ENCODE data around the gene SPON1. TPM values are rescaled to one million over a fixed set of nuclear protein-coding genes. Genes with fewer than 3 reads are reported as not detected.

SPON1 gene
- total RNA-seq, 1 experiment from 2014 or later: not detected

GRCh38 chr11:14184028-14184940 lies 221.8 kb downstream of the SPON1 start:
- ATAC-seq (no peak), DNase-seq (no peak)
- Histone ChIP-seq H3F3A (ENCODE audit: low read length, unreplicated experiment) (no peaks in the 10 kb centered on the region), H3K79me2 (ENCODE audit: low read length) (no peaks in the 10 kb centered on the region), H3K27me3 (ENCODE audit: low read length) (peaks cover 7% of the 10 kb centered on the region; the same call in 1 of the 2 replicates), H4K20me1 (ENCODE audit: low read length) (no peaks in the 10 kb centered on the region), H3K9ac (ENCODE audit: low read length) (no peak overlapping the region), H3K4me3 (ENCODE audit: low read length) (no peak overlapping the region), H3K9me3 (ENCODE audit: low read length) (no peaks in the 10 kb centered on the region), H3K9me2 (replicated peaks; ENCODE audit: low read length) (no peaks in the 10 kb centered on the region), H2AFZ (ENCODE audit: low read length) (no peak overlapping the region), H3K27ac (ENCODE audit: low read length) (no peak overlapping the region), H3K36me3 (ENCODE audit: low read depth, low read length) (no peaks in the 10 kb centered on the region), H3K4me1 (ENCODE audit: insufficient read depth, low read length) (no peaks in the 10 kb centered on the region), H3K4me2 (ENCODE audit: low read length) (no peak overlapping the region)
- intact Hi-C loops (cut with micrococcal nuclease): no loop called here
- ChIA-PET POLR2A (ENCODE audit: unreplicated experiment) (no interaction called here), CTCF (no interaction called here)
- TF ChIP-seq CTCF (conservative IDR thresholded peaks at IDR 0.05; ENCODE audit: low read depth, low read length): no peak
- no TSS peak for BruUV-seq (replicated peaks)

- no peak for ATAC-seq
- Histone ChIP-seq H3K4me2 (ENCODE audit: low read length) (no peak overlapping the region), H4K20me1 (ENCODE audit: low read length) (no peaks in the 10 kb centered on the region), H3K27ac (ENCODE audit: low read length) (no peak overlapping the region), H3F3A (ENCODE audit: low read length, unreplicated experiment) (no peaks in the 10 kb centered on the region), H2AFZ (ENCODE audit: low read length) (no peak overlapping the region), H3K27me3 (ENCODE audit: low read length) (peaks cover 4% of the 10 kb centered on the region; the same call in 1 of the 2 replicates), H3K9me2 (replicated peaks; ENCODE audit: low read length) (no peaks in the 10 kb centered on the region), H3K79me2 (ENCODE audit: low read length) (no peaks in the 10 kb centered on the region), H3K9ac (ENCODE audit: low read length) (no peak overlapping the region), H3K4me3 (ENCODE audit: low read length) (no peak overlapping the region), H3K36me3 (ENCODE audit: low read depth, low read length) (no peaks in the 10 kb centered on the region), H3K4me1 (ENCODE audit: insufficient read depth, low read length) (no peaks in the 10 kb centered on the region), H3K9me3 (ENCODE audit: low read length) (no peaks in the 10 kb centered on the region)
- TF ChIP-seq EZH2phosphoT487 (IDR thresholded peaks at IDR 0.05; ENCODE audit: borderline replicate concordance, low read length) (no peak), EZH2 (IDR thresholded peaks at IDR 0.05; ENCODE audit: low read length, unreplicated experiment) (no peak), CTCF (conservative IDR thresholded peaks at IDR 0.05; ENCODE audit: low read depth, low read length) (no peak)
- CTCF ChIA-PET: no interaction called here
- intact Hi-C loops (cut with micrococcal nuclease): no loop called here
- BruUV-seq (replicated peaks): no TSS peak
- POLR2A ChIA-PET (ENCODE audit: unreplicated experiment): no interaction called here
- no peak for DNase-seq
Measured at GRCh38 chr11:14185461-14185860, 222.9 kb downstream of the SPON1 start.

- Histone ChIP-seq H3F3A (ENCODE audit: low read length, unreplicated experiment) (no peaks in the 10 kb centered on the region), H3K9ac (ENCODE audit: low read length) (no peak overlapping the region), H3K9me2 (replicated peaks; ENCODE audit: low read length) (no peaks in the 10 kb centered on the region), H4K20me1 (ENCODE audit: low read length) (no peaks in the 10 kb centered on the region), H3K4me2 (ENCODE audit: low read length) (no peak overlapping the region), H3K27me3 (ENCODE audit: low read length) (peaks cover 6% of the 10 kb centered on the region; the same call in 1 of the 2 replicates), H3K4me3 (ENCODE audit: low read length) (no peak overlapping the region), H3K79me2 (ENCODE audit: low read length) (no peaks in the 10 kb centered on the region), H3K36me3 (ENCODE audit: low read depth, low read length) (no peaks in the 10 kb centered on the region), H2AFZ (ENCODE audit: low read length) (no peak overlapping the region), H3K9me3 (ENCODE audit: low read length) (no peaks in the 10 kb centered on the region), H3K27ac (ENCODE audit: low read length) (no peak overlapping the region), H3K4me1 (ENCODE audit: insufficient read depth, low read length) (no peaks in the 10 kb centered on the region)
- DNase-seq (no peak), ATAC-seq (no peak)
- CTCF ChIA-PET: no interaction called here
- intact Hi-C loops (cut with micrococcal nuclease): no loop called here
- POLR2A ChIA-PET (ENCODE audit: unreplicated experiment): no interaction called here
- TF ChIP-seq CTCF (conservative IDR thresholded peaks at IDR 0.05; ENCODE audit: low read depth, low read length) (no peak), EZH2 (IDR thresholded peaks at IDR 0.05; ENCODE audit: low read length, unreplicated experiment) (no peak), EZH2phosphoT487 (IDR thresholded peaks at IDR 0.05; ENCODE audit: borderline replicate concordance, low read length) (no peak)
- no TSS peak for BruUV-seq (replicated peaks)
Measured at GRCh38 chr11:14186046-14186775, 223.7 kb downstream of the SPON1 start.
